Measurements from ENCODE around the gene CD80.
"Not testable (repeated sequence)": the region's sequence is repeated elsewhere in the genome, so short reads cannot be mapped to it uniquely, and the experiment has no call there.

Gene CD80

DNA sequence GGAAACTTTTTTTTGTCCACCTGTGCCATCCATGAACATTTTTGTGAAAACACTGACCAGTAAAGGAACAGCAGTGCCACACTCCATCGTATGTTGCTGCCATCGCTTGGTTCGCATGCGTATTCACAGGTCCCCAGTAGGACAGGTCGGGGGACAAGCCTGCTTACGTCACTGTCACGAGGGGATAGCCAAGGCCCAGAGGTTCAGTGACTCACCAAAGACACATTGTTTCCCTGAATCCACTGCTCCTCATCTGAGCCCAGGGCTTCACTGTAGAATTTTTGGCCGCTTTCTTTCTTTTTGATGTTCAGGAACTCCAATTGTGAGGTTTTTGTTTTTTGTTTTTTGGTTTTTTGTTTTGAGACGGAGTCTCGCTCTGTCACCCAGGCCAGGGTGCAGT lies 25.8 kb upstream of the CD80 start:
- no peak for DNase-seq

DNA sequence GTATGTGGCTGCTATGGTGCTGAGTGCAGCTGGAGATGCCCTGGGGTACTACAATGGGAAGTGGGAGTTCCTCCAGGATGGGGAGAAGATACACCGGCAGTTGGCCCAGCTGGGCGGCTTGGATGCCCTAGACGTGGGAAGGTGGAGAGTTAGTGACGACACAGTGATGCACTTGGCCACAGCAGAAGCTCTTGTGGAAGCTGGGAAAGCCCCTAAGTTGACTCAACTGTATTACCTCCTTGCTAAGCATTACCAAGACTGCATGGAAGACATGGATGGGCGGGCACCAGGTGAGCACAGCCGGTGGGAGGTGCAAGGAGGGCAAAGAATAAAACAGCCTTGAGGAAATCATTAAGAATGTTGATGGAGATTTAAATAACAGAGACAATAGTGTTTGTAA lies 22.8 kb upstream of the CD80 start:
- no peak for DNase-seq

DNA sequence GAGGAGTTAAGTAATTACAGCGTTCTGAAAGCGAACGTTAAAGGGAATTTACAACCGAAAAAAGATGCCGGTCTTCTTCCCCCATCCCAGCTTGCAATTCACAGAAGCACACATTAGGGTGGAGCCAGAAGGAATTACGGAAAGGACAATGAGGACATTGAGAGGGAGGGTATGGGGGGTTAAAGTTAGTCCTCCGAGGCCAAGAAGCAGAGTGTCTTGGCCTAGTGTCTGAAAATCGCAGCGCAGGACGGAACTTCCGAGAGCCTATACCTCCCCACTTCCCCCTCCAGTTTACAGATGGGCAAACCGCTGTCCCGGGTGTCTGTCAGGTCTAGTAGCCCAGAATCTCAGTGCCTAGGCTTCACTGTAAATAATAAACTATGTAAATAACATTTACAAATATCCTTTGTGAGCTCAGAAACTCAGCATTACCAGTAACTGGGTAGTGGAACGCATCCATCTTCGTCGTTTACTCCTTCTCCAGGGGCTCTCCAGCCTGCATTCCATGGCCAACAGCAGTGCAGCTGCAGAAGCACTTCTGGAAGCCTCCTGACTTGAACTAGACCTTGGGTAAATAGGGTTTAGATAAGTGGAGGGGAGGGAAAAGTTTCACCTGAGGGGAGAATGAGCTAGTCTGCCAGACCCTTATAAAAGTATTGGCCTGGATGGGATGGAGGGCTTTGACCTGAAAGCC lies 20.8 kb upstream of the CD80 start:
- DNase-seq = peak in 6 of 51 donors; percentile 10 to 43 (median 22)

DNA sequence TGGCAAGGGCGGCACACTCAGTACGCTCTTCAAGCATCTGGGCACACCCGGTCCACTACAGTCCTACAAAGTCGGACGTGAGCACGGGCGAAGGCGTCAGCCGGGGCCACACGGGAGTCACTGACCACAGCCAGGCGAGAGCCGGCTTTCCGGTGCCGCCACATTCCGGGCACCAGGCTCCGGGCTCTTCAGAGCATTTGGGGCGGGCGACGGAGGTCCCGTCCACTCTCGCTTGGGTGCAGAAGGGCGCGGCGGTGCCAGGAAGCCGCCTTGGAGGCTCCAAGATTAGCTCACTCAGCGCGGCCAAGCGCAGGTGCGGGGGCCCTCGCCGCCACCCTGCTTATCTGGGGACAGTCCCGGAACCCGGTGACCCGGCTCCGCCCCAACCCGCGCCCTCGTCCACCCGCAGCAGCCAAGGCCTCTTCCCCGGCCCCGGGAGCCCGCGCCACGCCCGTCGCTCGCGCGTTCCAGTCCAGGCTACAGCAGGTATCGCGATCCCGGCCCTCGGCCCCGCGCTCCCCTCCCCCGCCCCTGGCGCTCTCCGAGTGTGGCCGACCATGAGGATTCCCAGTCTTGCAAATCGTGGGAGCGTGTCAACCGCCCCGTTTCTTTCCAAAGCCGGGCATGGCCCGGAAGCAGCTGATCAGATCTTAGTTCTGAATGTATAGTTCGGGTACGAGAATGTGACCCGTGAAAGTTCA lies 20.1 kb upstream of the CD80 start, which contains the start of gene ADPRH:
Gene ADPRH, plus strand, starts transcription at position 127 of the 701 bp plus-strand sequence. CDS start 2,678 bp downstream, outside the sequence.
- peak in 29 of 51 donors; percentile 15 to 59 (median 36) for DNase-seq

DNA sequence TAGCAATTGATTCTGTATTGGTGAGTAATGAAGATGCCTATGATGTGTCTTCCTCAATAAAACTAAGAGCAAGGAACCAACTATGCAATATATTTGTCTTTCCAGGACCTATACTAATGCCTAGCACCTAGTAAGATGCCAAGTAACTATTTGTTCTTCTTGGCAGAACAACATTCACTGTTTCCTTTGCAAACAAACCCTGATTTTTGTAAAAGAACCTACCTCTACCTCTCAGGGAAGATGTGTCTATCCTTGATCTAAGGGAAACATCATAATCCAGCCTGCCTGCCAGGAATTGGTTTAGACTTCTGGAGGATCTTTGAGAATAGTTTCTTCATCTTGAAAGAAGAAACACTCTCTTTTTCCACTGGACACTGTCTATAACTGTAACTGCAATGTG lies 16.1 kb upstream of the CD80 start:
- DNase-seq = no peak

DNA sequence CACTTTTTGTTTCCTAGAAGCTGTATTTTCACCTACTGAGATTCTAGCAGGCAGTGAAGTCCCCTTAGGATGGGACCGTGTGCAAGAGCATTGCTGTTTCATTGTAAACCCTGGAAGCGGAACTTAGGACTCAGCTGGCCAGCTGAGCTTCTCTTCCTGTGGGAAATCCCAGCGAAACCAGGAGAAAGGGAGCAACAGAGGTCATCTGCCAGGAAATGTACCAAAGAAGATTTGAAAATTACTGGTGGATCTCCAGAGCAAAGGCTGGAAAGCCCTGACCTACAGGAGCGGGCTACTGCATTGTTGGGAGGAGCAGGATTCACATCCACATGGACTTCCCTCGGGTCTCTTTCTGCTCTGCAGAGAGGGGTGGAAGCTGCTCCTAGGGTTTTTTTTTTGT lies 12.3 kb upstream of the CD80 start:
- no peak for DNase-seq

DNA sequence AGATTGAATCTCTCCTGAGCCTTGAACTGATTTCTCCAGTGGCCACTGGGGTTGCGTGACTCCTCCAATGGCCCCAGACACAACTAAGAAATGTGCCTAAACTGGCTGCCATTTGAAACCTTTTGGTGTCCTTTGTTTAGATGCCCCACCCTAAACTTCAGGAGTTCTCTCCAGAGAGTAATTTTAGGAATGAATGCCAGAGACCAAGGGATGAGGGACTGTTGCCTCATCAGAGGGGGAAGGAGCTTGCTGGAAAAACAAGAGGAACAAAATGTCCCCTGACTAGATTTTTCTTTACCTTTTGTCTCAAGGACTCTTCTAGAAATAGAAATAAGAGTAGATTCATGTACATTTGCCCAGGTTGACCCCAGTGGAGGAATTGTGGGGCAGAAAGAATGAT lies 11.8 kb upstream of the CD80 start:
- no peak for DNase-seq

DNA sequence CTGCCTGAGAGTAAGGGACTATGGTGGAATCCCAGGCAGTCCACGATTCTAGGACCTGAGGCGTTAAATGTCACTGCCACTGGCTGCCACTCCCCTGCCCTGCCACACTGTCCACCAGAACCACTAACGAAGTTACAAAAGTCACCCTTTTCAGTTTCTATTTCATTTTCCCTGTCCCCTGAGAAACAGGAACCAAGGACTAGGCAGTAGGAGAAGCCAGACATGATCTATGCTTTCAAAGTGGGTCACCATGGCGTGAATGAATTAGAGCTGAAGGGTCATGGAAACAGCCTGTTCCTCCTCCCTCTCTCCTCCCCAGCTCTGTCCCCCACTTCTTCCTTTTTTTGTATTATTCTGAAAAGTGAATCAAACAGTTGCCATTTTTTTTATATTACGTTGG lies 10.8 kb upstream of the CD80 start:
- no peak for DNase-seq

DNA sequence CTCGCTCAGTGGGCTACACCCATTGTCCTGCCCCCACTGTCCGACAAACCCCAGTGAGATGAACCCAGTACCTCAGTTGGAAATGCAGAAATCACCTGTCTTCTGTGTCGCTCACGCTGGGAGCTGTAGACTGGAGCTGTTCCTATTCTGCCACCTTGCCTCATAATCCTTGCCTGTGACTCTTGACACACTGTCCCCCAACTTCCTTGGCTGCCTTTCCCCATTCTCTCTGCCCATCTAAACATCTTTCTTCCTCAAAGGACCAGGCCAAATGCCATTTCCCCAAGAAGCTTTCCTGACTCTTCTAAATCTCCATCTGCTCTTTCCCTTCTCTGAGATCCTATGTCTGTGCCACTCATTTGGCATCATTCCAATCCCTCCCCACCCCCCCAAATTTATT lies 9.7 kb upstream of the CD80 start:
- DNase-seq = no peak

DNA sequence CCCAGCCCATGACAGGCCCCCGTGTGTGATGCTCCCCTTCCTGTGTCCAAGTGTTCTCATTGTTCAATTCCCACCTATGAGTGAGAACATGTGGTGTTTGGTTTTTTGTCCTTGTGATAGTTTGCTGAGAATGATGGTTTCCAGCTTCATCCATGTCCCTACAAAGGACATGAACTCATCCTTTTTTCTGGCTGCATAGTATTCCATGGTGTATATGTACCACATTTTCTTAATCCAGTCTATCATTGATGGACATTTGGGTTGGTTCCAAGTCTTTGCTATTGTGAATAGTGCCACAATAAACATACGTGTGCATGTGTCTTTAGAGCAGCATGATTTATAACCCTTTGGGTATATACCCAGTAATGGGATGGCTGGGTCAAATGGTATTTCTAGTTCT lies 3.9 kb upstream of the CD80 start:
- not testable (repeated sequence) for DNase-seq

DNA sequence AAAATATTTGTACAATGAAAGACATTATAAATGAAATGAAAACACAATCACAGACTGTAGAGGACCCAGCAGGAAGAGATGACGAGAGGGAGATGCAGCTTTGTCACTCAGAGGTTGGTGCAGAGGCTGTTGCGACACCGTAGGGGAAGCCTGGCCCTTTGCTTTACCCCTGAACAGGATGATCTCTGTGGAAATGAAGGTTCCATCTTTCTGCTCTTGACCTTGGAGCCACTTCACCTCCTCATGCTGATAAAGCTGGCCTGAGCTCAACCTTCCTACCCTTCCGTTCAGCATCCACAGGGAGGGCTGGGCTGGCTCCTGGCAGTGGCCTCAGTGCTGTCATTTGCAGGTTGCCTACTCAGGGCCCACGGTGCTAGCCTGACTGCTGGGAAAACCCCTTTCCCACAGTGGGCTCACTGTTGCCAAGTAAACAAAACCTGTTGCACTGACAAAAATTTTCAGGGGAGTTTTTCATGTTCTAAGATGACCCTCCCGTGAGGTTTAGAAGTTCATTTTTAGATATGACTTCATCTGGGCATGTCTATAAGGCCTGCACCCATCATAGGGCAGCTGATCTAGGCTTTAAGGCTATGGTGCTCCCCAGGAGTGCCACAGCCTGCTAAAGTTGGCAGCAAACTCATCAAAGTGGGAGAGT lies 3.0 kb upstream of the CD80 start:
- no peak for DNase-seq

DNA sequence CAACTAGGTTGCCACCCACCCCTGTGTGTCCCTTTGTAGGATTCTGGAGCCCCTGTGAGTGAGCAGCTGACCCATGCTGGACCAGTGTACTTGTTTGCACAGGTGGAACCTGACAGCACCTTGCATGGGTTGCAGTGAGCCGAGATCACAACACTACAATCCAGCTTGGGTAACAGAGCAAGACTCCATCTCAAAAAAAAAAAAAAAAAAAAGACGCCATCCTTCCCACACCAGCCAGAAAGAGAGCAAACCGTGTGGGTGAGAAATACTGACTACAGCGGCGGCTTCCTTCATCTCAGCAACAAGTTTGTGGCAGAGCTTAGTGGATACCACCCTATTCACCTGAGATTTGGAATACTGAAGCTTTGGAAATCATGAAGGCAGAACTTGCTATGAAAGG lies 746 bp upstream of the CD80 start:
- no peak for DNase-seq

DNA sequence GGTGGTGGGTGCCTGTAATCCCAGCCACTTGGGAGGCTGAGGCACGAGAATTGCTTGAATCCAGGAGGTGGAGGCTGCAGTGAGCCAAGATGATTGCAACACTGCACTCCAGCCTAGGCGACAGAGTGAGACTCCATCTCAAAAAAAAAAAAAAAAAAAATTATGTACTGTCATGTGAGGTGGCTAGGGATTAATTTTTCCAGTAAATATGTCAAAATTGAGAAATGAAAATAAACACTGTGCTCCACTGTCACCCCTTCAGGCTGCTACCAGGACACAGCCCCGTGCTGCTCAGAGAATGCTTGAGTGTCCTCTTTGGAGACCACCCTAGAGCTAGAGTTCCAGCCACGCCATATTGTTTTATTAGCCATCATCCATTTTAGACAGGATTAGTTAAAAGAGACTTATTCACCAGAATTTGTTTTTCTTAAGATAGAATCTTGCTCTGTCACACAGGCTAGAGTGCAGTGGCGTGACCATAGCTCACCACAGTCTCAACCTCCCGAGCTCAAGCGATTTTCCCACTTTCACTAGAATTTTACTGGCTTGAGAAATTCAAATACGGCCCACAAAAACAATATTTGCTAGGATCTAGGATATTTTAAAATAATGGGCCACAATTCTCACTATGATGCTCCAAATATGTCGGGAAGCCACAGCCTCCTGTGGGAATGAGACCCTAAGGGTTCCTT lies 642 bp downstream of the CD80 start:
- DNase-seq = no peak

DNA sequence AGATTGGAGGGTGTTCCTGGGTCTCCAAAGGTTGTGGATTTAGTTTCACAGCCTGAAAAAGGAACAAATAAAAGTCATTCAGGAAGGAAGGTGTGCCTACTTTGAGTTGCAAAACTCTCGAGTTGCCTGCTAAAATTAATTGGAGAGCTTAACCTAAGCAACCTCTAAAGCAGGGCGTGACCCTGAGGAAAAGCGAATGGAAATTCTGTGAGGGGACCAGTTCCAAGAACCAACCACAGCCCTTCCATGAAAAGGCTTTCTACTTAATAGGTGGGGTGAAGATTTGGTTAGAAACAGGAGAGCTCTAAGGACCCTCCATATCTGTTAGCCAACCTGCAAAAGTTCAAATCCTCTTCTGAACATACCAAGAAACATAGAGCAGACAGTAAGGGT lies 1.5 kb downstream of the CD80 start:
- no peak for DNase-seq

DNA sequence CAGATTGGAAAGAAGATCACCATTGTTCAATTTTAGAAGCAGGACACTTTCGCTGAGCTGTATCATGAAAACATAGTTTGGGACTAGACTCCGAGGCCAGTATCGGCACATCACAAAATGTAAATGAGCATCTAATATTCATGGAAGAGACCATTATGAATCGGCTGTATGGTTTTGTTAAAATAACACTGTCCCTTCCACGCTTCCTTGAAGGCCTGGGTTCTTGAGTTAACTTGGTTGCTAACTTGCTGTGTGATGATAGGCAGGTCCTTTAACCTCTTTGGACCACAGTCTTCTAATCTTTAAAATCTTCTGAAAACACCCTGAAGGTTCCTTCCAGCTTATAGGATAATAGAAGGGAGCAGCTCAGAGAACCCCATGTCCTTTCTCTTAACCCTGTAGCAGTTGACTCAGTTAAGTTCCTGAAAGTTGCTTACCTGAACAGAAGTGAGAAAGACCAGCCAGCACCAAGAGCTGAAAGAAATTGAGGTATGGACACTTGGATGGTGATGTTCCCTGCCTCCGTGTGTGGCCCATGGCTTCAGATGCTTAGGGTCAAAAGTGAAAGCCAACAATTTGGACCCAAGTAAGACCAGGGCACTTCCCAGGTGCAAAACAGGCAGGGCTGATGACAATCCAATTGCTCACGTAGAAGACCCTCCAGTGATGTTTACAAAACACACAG lies 2.1 kb downstream of the CD80 start:
- no peak for DNase-seq

DNA sequence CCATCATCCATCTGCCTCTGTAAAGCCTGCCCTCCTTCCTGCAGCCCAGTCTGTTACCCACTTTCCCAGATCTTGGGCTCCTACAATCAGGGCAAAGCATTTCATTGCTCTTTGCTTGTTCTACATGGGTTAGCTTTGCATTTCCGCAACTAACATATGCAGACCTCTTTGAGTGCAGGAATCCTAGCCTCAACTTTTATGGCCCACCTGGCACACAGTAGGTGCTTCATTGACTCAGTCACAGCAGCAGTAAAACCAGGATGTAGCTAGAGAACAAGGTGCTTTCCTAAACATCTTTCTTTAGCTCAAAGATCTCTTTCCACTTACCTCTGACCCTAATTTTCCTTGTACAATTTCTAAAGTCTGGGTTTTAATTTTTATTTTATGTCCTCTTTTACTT lies 3.5 kb downstream of the CD80 start:
- no peak for DNase-seq

DNA sequence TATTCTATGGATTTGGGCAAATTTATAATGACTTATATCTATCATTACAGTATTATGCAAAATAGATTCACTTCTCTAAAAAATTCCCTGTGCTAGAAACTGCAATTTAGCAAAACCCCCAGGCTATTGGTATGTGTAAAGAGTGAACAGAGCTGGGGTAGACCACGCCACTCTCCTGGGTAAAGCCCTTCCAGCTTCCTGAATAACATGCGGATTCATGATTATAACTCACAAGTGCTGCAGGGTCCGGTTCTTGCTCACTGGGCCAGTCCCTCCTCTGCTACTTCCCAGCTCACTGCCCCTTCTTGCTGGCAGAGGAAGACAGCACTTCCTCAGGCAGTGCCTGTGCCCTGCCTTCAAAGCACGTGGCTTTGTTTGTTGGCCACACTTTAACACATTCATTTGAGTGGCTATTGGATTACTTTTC lies 4.1 kb downstream of the CD80 start:
- DNase-seq = peak in 3 of 51 donors; percentile 1 to 2 (median 1)

DNA sequence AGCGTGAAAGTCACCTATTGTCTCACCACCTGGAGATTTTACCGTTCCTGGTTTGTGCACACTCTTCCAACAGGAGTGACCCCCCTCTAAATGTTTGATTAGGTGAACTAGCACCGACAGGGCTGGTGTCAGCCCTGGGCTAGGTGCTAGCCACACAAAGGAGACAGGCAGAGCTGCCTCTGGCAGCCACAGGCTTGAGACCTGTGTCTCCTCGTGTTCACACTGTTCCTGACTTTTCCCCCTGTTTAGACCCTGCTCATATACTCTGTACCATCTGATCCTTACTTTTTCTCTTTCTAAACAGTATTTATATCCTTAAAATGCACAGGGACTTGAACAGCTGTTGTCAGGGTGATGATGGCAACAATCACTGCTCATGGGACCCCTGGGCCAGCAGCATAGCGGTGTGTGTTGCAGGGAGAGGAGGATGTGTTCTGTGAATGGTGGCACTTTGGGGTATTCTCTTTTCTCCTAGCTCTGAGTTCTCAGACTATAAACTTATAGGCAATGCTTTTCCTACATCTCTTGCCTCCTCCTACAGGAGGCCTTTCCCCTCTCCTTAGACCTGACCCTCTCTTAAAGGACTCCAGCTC lies 5.5 kb downstream of the CD80 start:
- no peak for DNase-seq

DNA sequence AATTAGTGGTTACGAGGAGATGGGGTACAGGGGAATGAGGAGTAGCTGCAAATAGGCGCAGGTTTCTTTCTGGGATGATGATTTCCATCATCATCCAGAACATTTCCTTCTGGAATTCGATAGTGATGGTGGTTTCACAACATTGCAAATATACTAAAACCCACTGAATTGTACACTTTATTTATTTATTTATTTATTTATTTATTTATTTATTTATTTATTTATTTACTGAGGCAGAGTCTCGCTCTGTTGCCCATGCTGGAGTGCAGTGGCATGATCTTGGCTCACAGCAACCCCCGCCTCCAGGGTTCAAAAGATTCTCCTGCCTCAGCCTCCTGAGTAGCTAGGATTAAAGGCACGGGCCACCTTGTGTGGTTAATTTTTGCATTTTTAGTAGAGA lies 6.5 kb downstream of the CD80 start:
- not testable (repeated sequence) for DNase-seq

DNA sequence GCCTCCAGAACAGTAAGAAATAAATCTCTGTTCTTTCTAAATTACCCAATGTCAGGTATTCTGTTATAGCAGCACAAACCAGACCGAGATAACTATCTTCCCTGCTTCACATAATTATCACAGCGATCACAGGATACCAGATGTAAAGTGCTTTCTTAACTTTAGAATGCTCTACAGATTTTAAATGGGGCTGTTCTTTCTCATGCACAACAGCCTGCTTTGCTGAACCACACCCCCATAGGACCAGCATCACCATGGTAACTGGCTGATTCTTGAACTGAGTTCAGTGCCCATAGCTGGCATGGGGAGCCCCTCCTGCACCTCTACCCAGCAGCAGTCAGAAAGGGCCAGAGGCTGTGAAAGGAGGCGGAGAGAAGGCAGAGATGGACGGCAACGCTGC lies 7.8 kb downstream of the CD80 start:
- DNase-seq = no peak

Data from hypothalamus (tissue), 51 donors.